ENCODE results near the gene BCL7A. TPM values are rescaled to one million over a fixed set of nuclear protein-coding genes. Genes with fewer than 3 reads are reported as not detected.

Gene BCL7A
- total and polyA plus RNA-seq, 2 of the 8 experiments (the other 6 are each of a cell fraction or from before 2014, with no cell fraction given): 11.9 to 12.7 TPM

- peak overlapping the region; percentile 56 to 61 for H3K4me2 ChIP-seq (ENCODE audit: insufficient read depth in 1 of 2, low read depth in 2 of 2, low read length in 2 of 2)
- H3K27ac ChIP-seq (ENCODE audit: low read depth, low read length): 0 out of 2 replicates have a peak overlapping the region, but pooled peaks have one; percentile 24
- peaks cover 0 to 21% (median 10%) of the 10 kb centered on the region in 4 experiments; a peak in 6 of 7 replicates for H3K4me1 ChIP-seq (replicated peaks in 1 of 4; ENCODE audit: control insufficient read depth in 3 of 4, insufficient read depth in 4 of 4, low read length in 3 of 4)
- H4K5ac ChIP-seq (ENCODE audit: insufficient read length, low read depth, low read length): peak overlapping the region; percentile 0
- H3K4ac ChIP-seq (replicated peaks; ENCODE audit: insufficient read length, low read depth, low read length): peak overlapping the region; percentile 22
- H2AK5ac ChIP-seq (ENCODE audit: low read depth, low read length): peak overlapping the region; percentile 29; the same call in 1 of the 2 replicates
- 0 out of 2 replicates have a peak overlapping the region, but pooled peaks have one; percentile 9 for H2BK5ac ChIP-seq (ENCODE audit: low read depth, low read length)
- ChIA-PET CTCF (ENCODE audit: partially characterized antibody) (interaction anchor here (0.6 to 20.6 kb wide), 19 partner anchors 9 to 367 kb away, joined by 3 to 379 read pairs (median 4); no protein-coding TSS in a partner anchor), POLR2A (ENCODE audit: partially characterized antibody) (interaction anchor here (0.6 to 3.1 kb wide), 9 partner anchors 10 to 270 kb away, joined by 3 to 12 read pairs (median 7); partner anchors contain the start of gene MLXIP)
- H2BK15ac ChIP-seq (ENCODE audit: low read length): peak overlapping the region; percentile 89; the same call in 1 of the 2 replicates
- no peak overlapping the region for H3K56ac ChIP-seq (replicated peaks; ENCODE audit: insufficient read length, low read depth, low read length)
- no peaks in the 10 kb centered on the region for H3K79me2 ChIP-seq (ENCODE audit: control insufficient read depth in 1 of 2, insufficient read depth in 2 of 2, low read length in 2 of 2)
- no peak overlapping the region for H3K14ac ChIP-seq (ENCODE audit: insufficient read length)
- peak overlapping the region; percentile 49 for H4K91ac ChIP-seq (replicated peaks; ENCODE audit: insufficient read length, low read length)
- H3K18ac ChIP-seq (ENCODE audit: extremely low read depth, low read length): peak overlapping the region; percentile 52
- no peak overlapping the region for H2AFZ ChIP-seq (ENCODE audit: low read length)
- peaks cover 0 to 12% (median 3%) of the 10 kb centered on the region in 4 experiments; a peak in 3 of 8 replicates for H3K36me3 ChIP-seq (ENCODE audit: control insufficient read depth in 2 of 4, insufficient read depth in 4 of 4, low read length in 3 of 4)
- no peak overlapping the region; a peak in 1 of 7 replicates for H3K9ac ChIP-seq (replicated peaks in 1 of 4; ENCODE audit: extremely low read depth in 1 of 4, low read depth in 3 of 4, low read length in 3 of 4)
- no peak overlapping the region for H2BK120ac ChIP-seq (replicated peaks; ENCODE audit: low read depth, low read length)
- 70% methylated on average over 14 of the region's 14 CpGs; no CpG with 5 or more reads in 1 of the 2 experiments for WGBS, 2 experiments (ENCODE audit: extremely low coverage in 1 of 2, insufficient coverage in 1 of 2, insufficient read length in 1 of 2, insufficient replicate concordance in 2 of 2, low coverage in 1 of 2, low lambda C conversion rate in 2 of 2, missing lambda C conversion rate in 1 of 2)
- no peaks in the 10 kb centered on the region for H3K9me3 ChIP-seq (ENCODE audit: insufficient read depth in 2 of 2, low read depth in 1 of 2, low read length in 1 of 2)
- H3K79me1 ChIP-seq (ENCODE audit: low read depth, low read length): 0 out of 2 replicates have a peak, but pooled peaks cover 2% of the 10 kb centered on the region
- H3K23ac ChIP-seq (ENCODE audit: insufficient read length): no peak overlapping the region
- peak overlapping the region; percentile 71; the same call in 1 of the 2 replicates for H2BK12ac ChIP-seq (ENCODE audit: low read depth, low read length)
- H4K8ac ChIP-seq (ENCODE audit: extremely low read depth, insufficient read depth, low read length): no peak overlapping the region
- no peaks in the 10 kb centered on the region for H4K20me1 ChIP-seq (replicated peaks in 1 of 2; ENCODE audit: control insufficient read depth in 1 of 2, insufficient read depth in 2 of 2, low read length in 2 of 2)
- H3K4me3 ChIP-seq (ENCODE audit: extremely low read depth in 1 of 4, insufficient read depth in 2 of 4, low read depth in 3 of 4, low read length in 4 of 4): peak overlapping the region; percentile 2 to 44 (median 10); a peak in 4 of 8 replicates
- H3K27me3 ChIP-seq (replicated peaks in 1 of 4; ENCODE audit: control insufficient read depth in 3 of 4, extremely low read depth in 1 of 4, insufficient read depth in 3 of 4, low read length in 3 of 4): no peaks in the 10 kb centered on the region
- peak overlapping the region; percentile 76; the same call in 1 of the 2 replicates for H2BK20ac ChIP-seq (ENCODE audit: low read length)
- no peaks in the 10 kb centered on the region for H3K23me2 ChIP-seq (ENCODE audit: low read depth, low read length)
- DNase-seq (ENCODE audit: low read depth in 1 of 2, low spot score in 2 of 2) (peak; percentile 87 to 88), FAIRE-seq (peak; percentile 92)
- TF ChIP-seq SIX5 (IDR thresholded peaks at IDR 0.05; ENCODE audit: low read depth, low read length) (no peak), BRCA1 (IDR thresholded peaks at IDR 0.05; ENCODE audit: low read depth, low read length) (no peak), PHF8 (conservative IDR thresholded peaks at IDR 0.05; ENCODE audit: low read depth, low read length) (no peak), SP2 (IDR thresholded peaks at IDR 0.05; ENCODE audit: low read length) (peak; percentile 44; the same call in 1 of the 2 replicates), KDM5A (IDR thresholded peaks at IDR 0.05; ENCODE audit: low read length) (no peak), CTCF (IDR thresholded peaks at IDR 0.05; ENCODE audit: control extremely low read depth in 1 of 3, insufficient read depth in 1 of 3, low read depth in 1 of 3, low read length in 3 of 3) (peak; percentile 45 to 78 (median 47)), TCF12 (IDR thresholded peaks at IDR 0.05; ENCODE audit: low read depth, low read length) (no peak), YY1 (IDR thresholded peaks at IDR 0.05; ENCODE audit: low read depth, low read length) (peak; percentile 83; the same call in 1 of the 2 replicates)
Measured at GRCh38 chr12:122064025-122064777, 42.5 kb downstream of the BCL7A start.
